ENCODE data around the gene FBXL19. TPM values are rescaled to one million over a fixed set of nuclear protein-coding genes. Genes with fewer than 3 reads are reported as not detected.

FBXL19 gene
- polyA plus RNA-seq, 3 donors = 0.14 to 7.6 TPM; not detected in 1

- no peaks in the 10 kb centered on the region for H3K27me3 ChIP-seq (ENCODE audit: control insufficient read depth in 2 of 2, insufficient read depth in 2 of 2, low read length in 2 of 2)
- Mint-ChIP-seq H3K4me1 (peaks cover 4% of the 10 kb centered on the region), H3K9me3 (no peaks in the 10 kb centered on the region), H3K27me3 (ENCODE audit: low read depth in 3 of 3) (peaks cover 0 to 8% (median 0%) of the 10 kb centered on the region in 3 donors), H3K4me3 (no peak overlapping the region), H3K36me3 (peaks cover 74 to 95% of the 10 kb centered on the region in 2 donors), H3K27ac (no peak overlapping the region)
- H3K9ac ChIP-seq (ENCODE audit: insufficient read depth, low read length, poor library complexity, severe bottlenecking) = no peak overlapping the region
- WGBS (ENCODE audit: insufficient coverage) = 97% methylated on average over 12 of the region's 15 CpGs
- peaks cover 13% of the 10 kb centered on the region for H4K20me1 ChIP-seq (ENCODE audit: insufficient read depth, low read length)
- no peak overlapping the region for H3K4me3 ChIP-seq (replicated peaks in 1 of 3; ENCODE audit: low read depth in 2 of 3, low read length in 3 of 3)
- H3K4me2 ChIP-seq (replicated peaks; ENCODE audit: extremely low read depth, low read length, poor library complexity, severe bottlenecking) = no peak overlapping the region
- H3K9me3 ChIP-seq (replicated peaks in 1 of 2; ENCODE audit: control insufficient read depth in 1 of 2, insufficient read depth in 1 of 2, low read length in 2 of 2) = no peaks in the 10 kb centered on the region
- no peak overlapping the region for H2AFZ ChIP-seq (ENCODE audit: insufficient read depth, low read depth, low read length, poor library complexity, severe bottlenecking)
- peaks cover 3% of the 10 kb centered on the region for H3K79me2 ChIP-seq (ENCODE audit: insufficient read depth, low read length)
- H3K36me3 ChIP-seq (replicated peaks in 1 of 2; ENCODE audit: control insufficient read depth in 1 of 2, insufficient read depth in 2 of 2, low read length in 2 of 2) = peaks cover 86 to 93% of the 10 kb centered on the region in 2 donors
- no peak for TF ChIP-seq CTCF (IDR thresholded peaks at IDR 0.05)
- DNase-seq = no peak
- intact Hi-C loops (cut with micrococcal nuclease) = no loop called here
- H3K4me1 ChIP-seq (ENCODE audit: control insufficient read depth in 1 of 2, insufficient read depth in 2 of 2, low read length in 2 of 2) = no peaks in the 10 kb centered on the region
- H3K27ac ChIP-seq (ENCODE audit: low read depth in 1 of 2, low read length in 2 of 2) = no peak overlapping the region
Observed at GRCh38 chr16:30965436-30965835, 42.1 kb downstream of the FBXL19 start.

DNA sequence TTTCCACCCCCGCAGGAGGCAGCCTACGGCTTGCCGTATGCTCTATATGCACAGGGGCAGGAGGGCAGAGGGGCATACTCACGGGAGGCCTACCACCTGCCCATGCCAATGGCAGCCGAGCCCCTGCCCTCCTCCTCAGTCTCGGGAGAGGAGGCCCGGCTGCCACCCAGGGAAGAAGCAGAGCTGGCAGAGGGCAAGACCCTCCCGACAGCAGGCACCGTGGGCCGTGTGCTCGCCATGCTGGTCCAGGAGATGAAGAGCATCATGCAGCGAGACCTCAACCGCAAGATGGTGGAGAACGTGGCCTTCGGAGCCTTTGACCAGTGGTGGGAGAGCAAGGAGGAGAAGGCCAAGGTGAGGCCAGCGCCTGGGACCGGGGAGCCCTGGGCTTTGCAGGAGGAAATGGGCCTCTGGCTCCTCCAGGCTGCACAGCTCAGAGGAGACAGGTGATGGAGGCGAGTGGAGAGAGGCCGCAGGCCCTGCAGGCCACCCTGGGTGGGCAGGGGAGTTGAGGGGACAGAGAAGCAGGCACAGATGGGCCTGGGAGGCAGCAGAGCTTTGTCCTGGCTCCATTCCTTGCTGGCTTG is 42.8 kb downstream of the FBXL19 start:
- Histone ChIP-seq H4K20me1 (ENCODE audit: insufficient read depth, low read length) (peaks cover 13% of the 10 kb centered on the region), H3K4me1 (ENCODE audit: control insufficient read depth in 1 of 2, insufficient read depth in 2 of 2, low read length in 2 of 2) (no peaks in the 10 kb centered on the region), H3K27ac (ENCODE audit: low read depth in 1 of 2, low read length in 2 of 2) (no peak overlapping the region), H2AFZ (ENCODE audit: insufficient read depth, low read depth, low read length, poor library complexity, severe bottlenecking) (no peak overlapping the region), H3K4me2 (replicated peaks; ENCODE audit: extremely low read depth, low read length, poor library complexity, severe bottlenecking) (no peak overlapping the region), H3K36me3 (replicated peaks in 1 of 2; ENCODE audit: control insufficient read depth in 1 of 2, insufficient read depth in 2 of 2, low read length in 2 of 2) (peaks cover 87 to 93% of the 10 kb centered on the region in 2 donors), H3K27me3 (ENCODE audit: control insufficient read depth in 2 of 2, insufficient read depth in 2 of 2, low read length in 2 of 2) (no peaks in the 10 kb centered on the region), H3K79me2 (ENCODE audit: insufficient read depth, low read length) (peaks cover 1% of the 10 kb centered on the region), H3K4me3 (replicated peaks in 1 of 3; ENCODE audit: low read depth in 2 of 3, low read length in 3 of 3) (no peak overlapping the region), H3K9me3 (replicated peaks in 1 of 2; ENCODE audit: control insufficient read depth in 1 of 2, insufficient read depth in 1 of 2, low read length in 2 of 2) (no peaks in the 10 kb centered on the region), H3K9ac (ENCODE audit: insufficient read depth, low read length, poor library complexity, severe bottlenecking) (no peak overlapping the region)
- intact Hi-C loops (cut with micrococcal nuclease) = no loop called here
- H3K27ac Mint-ChIP-seq = peak overlapping the region in 2 of 7 donors; percentile 16 to 34
- WGBS (ENCODE audit: insufficient coverage) = 97% methylated on average over 19 of the region's 19 CpGs
- H3K4me3 Mint-ChIP-seq = no peak overlapping the region
- no peak for TF ChIP-seq CTCF (IDR thresholded peaks at IDR 0.05)
- peaks cover 0 to 8% (median 0%) of the 10 kb centered on the region in 3 donors for H3K27me3 Mint-ChIP-seq (ENCODE audit: low read depth in 3 of 3)
- peaks cover 75 to 95% of the 10 kb centered on the region in 2 donors for H3K36me3 Mint-ChIP-seq
- peaks cover 4% of the 10 kb centered on the region for H3K4me1 Mint-ChIP-seq
- no peak for DNase-seq
- H3K9me3 Mint-ChIP-seq = no peaks in the 10 kb centered on the region
